Left ventricle myocardium inferior (tissue), 1 donor: ENCODE results near the gene PTPRM. TPM values are rescaled to one million over a fixed set of nuclear protein-coding genes. Genes with fewer than 3 reads are reported as not detected.
A peak's percentile ranks its signal among the peaks of the same experiment; 100 is the strongest.

Experiments used
- DNase-seq: peaks from one replicate; pipeline ENCODE4 v3.0.0-alpha.2; 2020
- H3K27ac ChIP-seq: fragments of 200-600 bp; replicated peaks from 2 replicates; pipeline ENCODE4 v1.8.0; 2021
- H3K27me3 ChIP-seq: fragments of 200-600 bp; 2 replicates; pipeline ENCODE4 v1.8.0; 2021; ENCODE audit warnings: low read depth
- H3K36me3 ChIP-seq: fragments of 200-600 bp; 2 replicates; pipeline ENCODE4 v1.8.0; 2021
- H3K4me1 ChIP-seq: fragments of 200-600 bp; 2 replicates; pipeline ENCODE4 v1.8.0; 2021
- H3K4me3 ChIP-seq: fragments of 200-600 bp; 2 replicates; pipeline ENCODE4 v1.8.0; 2021; ENCODE audit warnings: mild to moderate bottlenecking, moderate library complexity
- H3K9me3 ChIP-seq: fragments of 200-600 bp; replicated peaks from 2 replicates; pipeline ENCODE4 v1.8.0; 2021
- intact Hi-C: fragments of 100-400 bp; cut with micrococcal nuclease; formaldehyde crosslinking; loops from one replicate; pipeline ENCODE4 v1.11.0; 2022
- total RNA-seq: library from RNA; stranded (reverse); fragmentation: NEBNext Ultra II Directional; extraction: Animal tissue kit (Norgen Biotek cat#: 25700); gene quantifications from one replicate; pipeline ENCODE4 v1.2.1, GENCODE V29; 2021
- TF ChIP-seq, protein P1 (sequence below): fragments of 200-600 bp; IDR thresholded peaks from 2 replicates; pipeline ENCODE4 v1.8.0; 2021; ENCODE audit warnings: antibody characterized with exemption, mild to moderate bottlenecking, borderline replicate concordance
- donor health status: DM: no; HTN: yes; CAD: no; lungs with severe emphysema.

PTPRM gene
- total RNA-seq, 1 donor from 2014 or later: 132 TPM

GRCh38 chr18:8081267-8081666 is 514.2 kb downstream of the PTPRM start:
- Histone ChIP-seq H3K4me3 (no peak overlapping the region), H3K27ac (peak overlapping the region; percentile 64), H3K27me3 (no peaks in the 10 kb centered on the region), H3K9me3 (no peaks in the 10 kb centered on the region), H3K4me1 (peaks cover 30% of the 10 kb centered on the region), H3K36me3 (peaks cover 12% of the 10 kb centered on the region)
- TF ChIP-seq, protein P1, sequence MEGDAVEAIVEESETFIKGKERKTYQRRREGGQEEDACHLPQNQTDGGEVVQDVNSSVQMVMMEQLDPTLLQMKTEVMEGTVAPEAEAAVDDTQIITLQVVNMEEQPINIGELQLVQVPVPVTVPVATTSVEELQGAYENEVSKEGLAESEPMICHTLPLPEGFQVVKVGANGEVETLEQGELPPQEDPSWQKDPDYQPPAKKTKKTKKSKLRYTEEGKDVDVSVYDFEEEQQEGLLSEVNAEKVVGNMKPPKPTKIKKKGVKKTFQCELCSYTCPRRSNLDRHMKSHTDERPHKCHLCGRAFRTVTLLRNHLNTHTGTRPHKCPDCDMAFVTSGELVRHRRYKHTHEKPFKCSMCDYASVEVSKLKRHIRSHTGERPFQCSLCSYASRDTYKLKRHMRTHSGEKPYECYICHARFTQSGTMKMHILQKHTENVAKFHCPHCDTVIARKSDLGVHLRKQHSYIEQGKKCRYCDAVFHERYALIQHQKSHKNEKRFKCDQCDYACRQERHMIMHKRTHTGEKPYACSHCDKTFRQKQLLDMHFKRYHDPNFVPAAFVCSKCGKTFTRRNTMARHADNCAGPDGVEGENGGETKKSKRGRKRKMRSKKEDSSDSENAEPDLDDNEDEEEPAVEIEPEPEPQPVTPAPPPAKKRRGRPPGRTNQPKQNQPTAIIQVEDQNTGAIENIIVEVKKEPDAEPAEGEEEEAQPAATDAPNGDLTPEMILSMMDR: no peak
- DNase-seq: no peak
- intact Hi-C loops: no loop called here

GRCh38 chr18:8081872-8082553 is 514.9 kb downstream of the PTPRM start:
- H3K27ac ChIP-seq: peak overlapping the region; percentile 64
- H3K27me3 ChIP-seq: no peaks in the 10 kb centered on the region
- DNase-seq: no peak
- H3K9me3 ChIP-seq: no peaks in the 10 kb centered on the region
- peaks cover 30% of the 10 kb centered on the region for H3K4me1 ChIP-seq
- no peak overlapping the region for H3K4me3 ChIP-seq
- peaks cover 12% of the 10 kb centered on the region for H3K36me3 ChIP-seq
- TF ChIP-seq, protein P1: no peak
- intact Hi-C loops: no loop called here

- no peak overlapping the region for H3K27ac ChIP-seq
- H3K27me3 ChIP-seq: no peaks in the 10 kb centered on the region
- peaks cover 30% of the 10 kb centered on the region for H3K4me1 ChIP-seq
- no peaks in the 10 kb centered on the region for H3K9me3 ChIP-seq
- intact Hi-C loops: no loop called here
- peaks cover 13% of the 10 kb centered on the region for H3K36me3 ChIP-seq
- no peak overlapping the region for H3K4me3 ChIP-seq
- no peak for DNase-seq
- TF ChIP-seq, protein P1: peak; percentile 74
These were observed 517.0 kb downstream of the PTPRM start for GRCh38 chr18:8084160-8084559.

GRCh38 chr18:8088626-8089025 is 521.5 kb downstream of the PTPRM start:
- TF ChIP-seq, protein P1: no peak
- DNase-seq: no peak
- Histone ChIP-seq H3K4me3 (no peak overlapping the region), H3K27me3 (no peaks in the 10 kb centered on the region), H3K4me1 (peaks cover 15% of the 10 kb centered on the region), H3K27ac (no peak overlapping the region), H3K36me3 (peaks cover 23% of the 10 kb centered on the region), H3K9me3 (no peaks in the 10 kb centered on the region)
- intact Hi-C loops: no loop called here

- intact Hi-C loops: no loop called here
- Histone ChIP-seq H3K4me1 (peaks cover 7% of the 10 kb centered on the region), H3K27ac (no peak overlapping the region), H3K27me3 (no peaks in the 10 kb centered on the region), H3K36me3 (peaks cover 15% of the 10 kb centered on the region), H3K9me3 (no peaks in the 10 kb centered on the region), H3K4me3 (no peak overlapping the region)
- DNase-seq: no peak
- TF ChIP-seq, protein P1: no peak
These were observed 523.9 kb downstream of the PTPRM start for GRCh38 chr18:8091035-8091434.
